ENCODE data around the gene LRRC8A.

The LRRC8A gene

GRCh38 chr9:128901379-128901778, 19.4 kb downstream of the LRRC8A start:
- ChIA-PET POLR2A (no interaction called here), CTCF (no interaction called here)
- H3K4me3 ChIP-seq (ENCODE audit: low read depth, low read length): no peak overlapping the region
- TF ChIP-seq, protein P1, sequence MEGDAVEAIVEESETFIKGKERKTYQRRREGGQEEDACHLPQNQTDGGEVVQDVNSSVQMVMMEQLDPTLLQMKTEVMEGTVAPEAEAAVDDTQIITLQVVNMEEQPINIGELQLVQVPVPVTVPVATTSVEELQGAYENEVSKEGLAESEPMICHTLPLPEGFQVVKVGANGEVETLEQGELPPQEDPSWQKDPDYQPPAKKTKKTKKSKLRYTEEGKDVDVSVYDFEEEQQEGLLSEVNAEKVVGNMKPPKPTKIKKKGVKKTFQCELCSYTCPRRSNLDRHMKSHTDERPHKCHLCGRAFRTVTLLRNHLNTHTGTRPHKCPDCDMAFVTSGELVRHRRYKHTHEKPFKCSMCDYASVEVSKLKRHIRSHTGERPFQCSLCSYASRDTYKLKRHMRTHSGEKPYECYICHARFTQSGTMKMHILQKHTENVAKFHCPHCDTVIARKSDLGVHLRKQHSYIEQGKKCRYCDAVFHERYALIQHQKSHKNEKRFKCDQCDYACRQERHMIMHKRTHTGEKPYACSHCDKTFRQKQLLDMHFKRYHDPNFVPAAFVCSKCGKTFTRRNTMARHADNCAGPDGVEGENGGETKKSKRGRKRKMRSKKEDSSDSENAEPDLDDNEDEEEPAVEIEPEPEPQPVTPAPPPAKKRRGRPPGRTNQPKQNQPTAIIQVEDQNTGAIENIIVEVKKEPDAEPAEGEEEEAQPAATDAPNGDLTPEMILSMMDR (IDR thresholded peaks at IDR 0.05; ENCODE audit: insufficient read depth, low read length, missing control alignments): no peak
- no peak for DNase-seq (ENCODE audit: low read depth, low spot score)

- no peak overlapping the region for H3K4me3 ChIP-seq (ENCODE audit: low read depth, low read length)
- CTCF ChIA-PET: no interaction called here
- no peak for DNase-seq (ENCODE audit: low read depth, low spot score)
- TF ChIP-seq, protein P1 (IDR thresholded peaks at IDR 0.05; ENCODE audit: insufficient read depth, low read length, missing control alignments): no peak
- POLR2A ChIA-PET: interaction anchor here (0.9 to 1.0 kb wide), 2 partner anchors 15 to 19 kb away, joined by 3 read pairs; no protein-coding TSS in a partner anchor
These were observed 19.9 kb downstream of the LRRC8A start for GRCh38 chr9:128901822-128902221.

DNA sequence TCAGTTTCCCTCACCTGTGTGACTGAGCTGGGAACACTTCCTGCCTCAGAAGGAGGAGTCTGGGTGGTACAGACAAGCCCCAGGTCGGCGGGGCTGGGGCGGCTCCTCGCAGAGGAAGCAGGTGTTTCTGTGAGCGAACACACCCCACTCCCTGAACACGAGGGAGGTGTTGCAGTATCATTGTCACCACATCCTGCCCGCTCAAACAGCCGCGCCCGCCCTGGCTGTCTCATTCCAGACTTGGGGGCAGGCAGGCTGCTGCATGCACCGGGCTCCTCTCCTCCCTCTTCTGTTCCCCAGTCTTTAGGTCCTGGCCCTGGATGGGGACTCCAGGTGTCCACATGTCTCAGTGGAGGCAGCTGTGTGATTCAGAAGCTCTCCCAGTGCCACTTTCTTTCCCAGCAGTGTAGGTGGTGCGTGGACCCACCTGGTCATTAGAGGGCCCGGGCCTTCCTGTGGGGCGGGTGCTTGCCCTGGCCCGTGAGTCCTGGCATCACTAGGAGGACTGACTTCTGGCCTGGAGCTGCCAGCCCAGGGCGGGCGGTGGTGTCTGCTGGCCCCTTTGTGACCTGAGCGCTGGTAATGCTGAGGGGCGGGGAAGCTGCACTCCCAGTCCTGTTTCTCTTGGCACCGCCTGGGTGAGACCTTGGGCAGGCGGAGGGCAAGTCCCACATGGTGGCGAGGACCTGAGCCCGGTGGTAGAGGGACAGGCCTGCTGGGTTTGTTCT, 20.6 kb downstream of the LRRC8A start:
- ChIA-PET CTCF (interaction anchor here (1.1 kb wide), 1 partner anchor 9 kb away, joined by 3 read pairs; no protein-coding TSS in a partner anchor), POLR2A (interaction anchor here (0.9 to 1.0 kb wide), 2 partner anchors 14 to 20 kb away, joined by 3 read pairs; no protein-coding TSS in a partner anchor)
- no peak for DNase-seq (ENCODE audit: low read depth, low spot score)
- TF ChIP-seq, protein P1 (IDR thresholded peaks at IDR 0.05; ENCODE audit: insufficient read depth, low read length, missing control alignments): no peak
- no peak overlapping the region for H3K4me3 ChIP-seq (ENCODE audit: low read depth, low read length)

GRCh38 chr9:128903079-128903461, 21.1 kb downstream of the LRRC8A start:
- POLR2A ChIA-PET: interaction anchor here (0.9 kb wide), 1 partner anchor 21 kb away, joined by 3 read pairs; no protein-coding TSS in a partner anchor
- TF ChIP-seq, protein P1 (IDR thresholded peaks at IDR 0.05; ENCODE audit: insufficient read depth, low read length, missing control alignments): no peak
- H3K4me3 ChIP-seq (ENCODE audit: low read depth, low read length): no peak overlapping the region
- CTCF ChIA-PET: interaction anchor here (1.1 kb wide), 1 partner anchor 8 kb away, joined by 3 read pairs; no protein-coding TSS in a partner anchor
- no peak for DNase-seq (ENCODE audit: low read depth, low spot score)

GRCh38 chr9:128903871-128904620, 22.1 kb downstream of the LRRC8A start:
- no peak overlapping the region for H3K4me3 ChIP-seq (ENCODE audit: low read depth, low read length)
- DNase-seq (ENCODE audit: low read depth, low spot score): no peak
- ChIA-PET POLR2A (interaction anchor here (1.2 kb wide), 1 partner anchor 8 kb away, joined by 4 read pairs; no protein-coding TSS in a partner anchor), CTCF (interaction anchor here (1.1 kb wide), 1 partner anchor 42 kb away, joined by 3 read pairs; no protein-coding TSS in a partner anchor)
- TF ChIP-seq, protein P1 (IDR thresholded peaks at IDR 0.05; ENCODE audit: insufficient read depth, low read length, missing control alignments): no peak

DNA sequence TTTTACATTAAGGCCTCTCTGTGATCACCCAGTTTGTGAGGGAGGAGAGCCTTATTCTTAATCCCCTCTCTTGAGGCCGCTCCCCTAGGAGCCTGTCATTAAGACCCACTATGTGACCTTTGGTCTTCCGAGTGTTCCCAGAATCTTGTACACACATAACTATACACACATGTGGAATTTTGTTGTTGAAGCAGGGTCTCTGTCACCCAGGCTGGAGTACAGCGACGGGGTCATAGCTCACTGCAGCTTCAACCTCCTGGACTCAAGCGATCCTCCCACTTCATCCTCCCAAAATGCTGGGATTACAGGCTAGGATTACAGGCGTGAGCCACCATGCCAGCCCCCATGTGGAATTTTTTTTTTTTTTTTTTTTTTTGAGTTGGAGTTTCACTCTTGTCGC, 24.0 kb downstream of the LRRC8A start:
- TF ChIP-seq, protein P1 (IDR thresholded peaks at IDR 0.05; ENCODE audit: insufficient read depth, low read length, missing control alignments): no peak
- CTCF ChIA-PET: interaction anchor here (1.0 to 1.5 kb wide), 3 partner anchors 22 to 43 kb away, joined by 3 to 5 read pairs (median 3); no protein-coding TSS in a partner anchor
- POLR2A ChIA-PET: no interaction called here
- no peak for DNase-seq (ENCODE audit: low read depth, low spot score)
- no peak overlapping the region for H3K4me3 ChIP-seq (ENCODE audit: low read depth, low read length)
